Thoracic aorta (tissue), 2 donors: ENCODE data around the gene MED23. TPM values are rescaled to one million over a fixed set of nuclear protein-coding genes. Genes with fewer than 3 reads are reported as not detected.

Source experiments
- ATAC-seq: fragments of 150-250 bp; one replicate; pipeline ENCODE4 v1.8.0; 2017; ENCODE audit warnings: low read depth; ENCODE audit not compliant: insufficient number of reproducible peaks, low FRiP score
- DNase-seq: peaks from one replicate; pipeline ENCODE4 v3.0.0-alpha.2; 2020; ENCODE audit warnings: low spot score
- H3K27ac ChIP-seq, 2 donors: fragments of 200-600 bp; sonication (generic); 1 replicate in 1 of 2; 2 replicates in 1 of 2; pipeline ENCODE4 v1.5.1; 2016; ENCODE audit warnings: mild to moderate bottlenecking in 2 of 2, moderate library complexity in 2 of 2
- H3K27me3 ChIP-seq: fragments of 200-600 bp; sonication (generic); replicated peaks from 2 replicates; pipeline ENCODE4 v1.6.0; 2016; ENCODE audit warnings: mild to moderate bottlenecking; ENCODE audit not compliant: insufficient read depth
- H3K36me3 ChIP-seq: fragments of 200-600 bp; sonication (generic); one replicate; pipeline ENCODE4 v1.5.1; 2016
- H3K4me1 ChIP-seq, 2 donors: fragments of 200-600 bp; sonication (generic); 1 replicate in 1 of 2; 2 replicates in 1 of 2; pipeline versions ENCODE4 v1.5.1 to v1.6.0; 2016; ENCODE audit warnings: low read depth in 2 of 2, mild to moderate bottlenecking in 1 of 2; ENCODE audit not compliant: control insufficient read depth in 1 of 2
- H3K4me3 ChIP-seq: fragments of 200-600 bp; sonication (generic); 2 replicates; pipeline ENCODE4 v1.5.1; 2016; ENCODE audit warnings: mild to moderate bottlenecking
- H3K9me3 ChIP-seq: fragments of 200-600 bp; sonication (generic); 2 replicates; pipeline ENCODE4 v1.5.1; 2016
- total RNA-seq, 2 donors: library from RNA; depleted of rRNA; stranded (reverse); fragments of >200 nt; gene quantifications; one replicate each; pipeline versions ENCODE4 v1.1.0 to v1.2.3, GENCODE V29; 2016
- TF ChIP-seq, protein P1 (sequence below): fragments of 200-600 bp; sonication (generic); IDR thresholded peaks from one replicate; pipeline ENCODE4 v1.5.1; 2019; ENCODE audit warnings: antibody characterized with exemption

MED23 gene, protein sequence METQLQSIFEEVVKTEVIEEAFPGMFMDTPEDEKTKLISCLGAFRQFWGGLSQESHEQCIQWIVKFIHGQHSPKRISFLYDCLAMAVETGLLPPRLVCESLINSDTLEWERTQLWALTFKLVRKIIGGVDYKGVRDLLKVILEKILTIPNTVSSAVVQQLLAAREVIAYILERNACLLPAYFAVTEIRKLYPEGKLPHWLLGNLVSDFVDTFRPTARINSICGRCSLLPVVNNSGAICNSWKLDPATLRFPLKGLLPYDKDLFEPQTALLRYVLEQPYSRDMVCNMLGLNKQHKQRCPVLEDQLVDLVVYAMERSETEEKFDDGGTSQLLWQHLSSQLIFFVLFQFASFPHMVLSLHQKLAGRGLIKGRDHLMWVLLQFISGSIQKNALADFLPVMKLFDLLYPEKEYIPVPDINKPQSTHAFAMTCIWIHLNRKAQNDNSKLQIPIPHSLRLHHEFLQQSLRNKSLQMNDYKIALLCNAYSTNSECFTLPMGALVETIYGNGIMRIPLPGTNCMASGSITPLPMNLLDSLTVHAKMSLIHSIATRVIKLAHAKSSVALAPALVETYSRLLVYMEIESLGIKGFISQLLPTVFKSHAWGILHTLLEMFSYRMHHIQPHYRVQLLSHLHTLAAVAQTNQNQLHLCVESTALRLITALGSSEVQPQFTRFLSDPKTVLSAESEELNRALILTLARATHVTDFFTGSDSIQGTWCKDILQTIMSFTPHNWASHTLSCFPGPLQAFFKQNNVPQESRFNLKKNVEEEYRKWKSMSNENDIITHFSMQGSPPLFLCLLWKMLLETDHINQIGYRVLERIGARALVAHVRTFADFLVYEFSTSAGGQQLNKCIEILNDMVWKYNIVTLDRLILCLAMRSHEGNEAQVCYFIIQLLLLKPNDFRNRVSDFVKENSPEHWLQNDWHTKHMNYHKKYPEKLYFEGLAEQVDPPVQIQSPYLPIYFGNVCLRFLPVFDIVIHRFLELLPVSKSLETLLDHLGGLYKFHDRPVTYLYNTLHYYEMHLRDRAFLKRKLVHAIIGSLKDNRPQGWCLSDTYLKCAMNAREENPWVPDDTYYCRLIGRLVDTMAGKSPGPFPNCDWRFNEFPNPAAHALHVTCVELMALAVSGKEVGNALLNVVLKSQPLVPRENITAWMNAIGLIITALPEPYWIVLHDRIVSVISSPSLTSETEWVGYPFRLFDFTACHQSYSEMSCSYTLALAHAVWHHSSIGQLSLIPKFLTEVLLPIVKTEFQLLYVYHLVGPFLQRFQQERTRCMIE (N-terminal part only)
- 10 to 100 TPM; 24.0 to 62.4 TPM for total RNA-seq

DNA sequence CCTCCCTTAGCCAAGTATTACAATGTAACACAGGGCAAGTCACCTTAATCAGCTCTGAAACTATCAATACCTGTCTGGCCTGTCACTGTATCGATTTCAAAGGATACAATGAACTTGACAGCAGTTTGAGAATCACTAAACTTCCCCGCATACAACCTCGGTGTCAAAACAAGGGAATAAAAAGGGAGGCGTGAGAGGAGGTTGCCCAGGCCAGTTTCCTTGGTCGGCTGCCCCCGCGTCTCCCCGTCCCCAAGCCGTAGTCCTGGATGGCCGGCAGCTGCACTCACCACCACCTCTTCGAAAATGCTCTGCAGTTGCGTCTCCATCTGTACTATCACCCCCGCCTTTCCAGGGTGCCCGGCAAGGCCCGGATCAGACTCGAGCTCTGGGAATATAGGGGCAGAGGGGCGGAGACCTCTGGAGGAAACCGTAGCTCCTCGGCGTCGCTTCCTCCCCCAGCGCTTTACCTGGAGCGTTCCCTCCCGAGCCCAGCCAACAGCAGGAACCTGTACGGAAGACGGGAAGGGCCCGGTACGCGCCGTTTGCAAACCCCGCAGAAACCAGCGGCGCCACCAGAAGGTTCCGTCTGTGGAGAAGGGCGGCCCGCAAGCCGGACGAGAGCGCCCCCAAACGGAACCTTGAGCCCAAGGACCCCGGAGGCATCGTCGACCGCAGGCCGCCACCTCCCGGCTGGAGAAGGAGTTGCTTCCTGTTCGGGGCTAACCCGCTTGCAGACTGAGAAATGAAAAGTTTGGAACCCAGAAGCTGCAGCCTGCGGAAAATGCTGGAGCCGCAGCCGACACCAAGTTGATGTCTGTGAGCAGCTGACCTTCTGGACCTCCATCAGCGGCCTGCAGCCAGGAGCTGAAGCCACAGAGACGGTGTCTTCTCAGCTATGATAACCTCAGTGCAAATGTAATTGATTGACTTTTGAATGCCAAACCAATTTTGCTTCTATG, at the start of gene MED23:
Gene MED23 (minus strand): TSS at position 519 of the 959 bp plus-strand sequence. CDS start 193 bp downstream, at position 326.
- peak within 1 kb of the TSS; percentile 64 to 70 for H3K27ac ChIP-seq
- peak within 1 kb of the TSS; percentile 89 for H3K4me3 ChIP-seq
- peaks cover 9% of the 10 kb centered on the region for H3K36me3 ChIP-seq
- no peaks in the 10 kb centered on the region for H3K27me3 ChIP-seq
- DNase-seq = peak; percentile 66
- TF ChIP-seq, protein P1, sequence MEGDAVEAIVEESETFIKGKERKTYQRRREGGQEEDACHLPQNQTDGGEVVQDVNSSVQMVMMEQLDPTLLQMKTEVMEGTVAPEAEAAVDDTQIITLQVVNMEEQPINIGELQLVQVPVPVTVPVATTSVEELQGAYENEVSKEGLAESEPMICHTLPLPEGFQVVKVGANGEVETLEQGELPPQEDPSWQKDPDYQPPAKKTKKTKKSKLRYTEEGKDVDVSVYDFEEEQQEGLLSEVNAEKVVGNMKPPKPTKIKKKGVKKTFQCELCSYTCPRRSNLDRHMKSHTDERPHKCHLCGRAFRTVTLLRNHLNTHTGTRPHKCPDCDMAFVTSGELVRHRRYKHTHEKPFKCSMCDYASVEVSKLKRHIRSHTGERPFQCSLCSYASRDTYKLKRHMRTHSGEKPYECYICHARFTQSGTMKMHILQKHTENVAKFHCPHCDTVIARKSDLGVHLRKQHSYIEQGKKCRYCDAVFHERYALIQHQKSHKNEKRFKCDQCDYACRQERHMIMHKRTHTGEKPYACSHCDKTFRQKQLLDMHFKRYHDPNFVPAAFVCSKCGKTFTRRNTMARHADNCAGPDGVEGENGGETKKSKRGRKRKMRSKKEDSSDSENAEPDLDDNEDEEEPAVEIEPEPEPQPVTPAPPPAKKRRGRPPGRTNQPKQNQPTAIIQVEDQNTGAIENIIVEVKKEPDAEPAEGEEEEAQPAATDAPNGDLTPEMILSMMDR = peak; percentile 85
- peak; percentile 78 for ATAC-seq
- H3K9me3 ChIP-seq = no peaks in the 10 kb centered on the region
- H3K4me1 ChIP-seq = peaks cover 12 to 35% of the 10 kb centered on the region in 2 donors

DNA sequence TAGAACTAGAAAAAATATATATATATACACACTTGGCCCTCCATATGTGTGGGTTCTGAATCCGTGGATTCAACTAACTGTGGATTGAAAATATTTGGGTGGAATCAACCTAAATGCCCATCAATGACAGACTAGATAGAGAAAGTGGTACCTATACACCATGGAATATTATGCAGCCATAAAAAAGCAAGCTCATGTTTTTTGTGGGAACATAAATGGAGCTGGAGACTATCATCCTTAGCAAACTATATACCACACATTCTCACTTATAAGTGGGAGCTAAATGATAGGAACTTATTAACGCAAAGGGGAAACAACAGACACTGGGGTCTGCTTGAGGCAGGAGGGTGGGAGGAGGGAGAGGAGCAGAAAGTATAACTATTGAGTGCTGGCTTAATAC, 45.1 kb upstream of the MED23 start:
- Histone ChIP-seq H3K36me3 (no peaks in the 10 kb centered on the region), H3K4me3 (no peak overlapping the region), H3K27me3 (no peaks in the 10 kb centered on the region), H3K9me3 (no peaks in the 10 kb centered on the region), H3K4me1 (no peaks in the 10 kb centered on the region), H3K27ac (no peak overlapping the region)
- ATAC-seq = no peak
- TF ChIP-seq, protein P1 = no peak
- no peak for DNase-seq

DNA sequence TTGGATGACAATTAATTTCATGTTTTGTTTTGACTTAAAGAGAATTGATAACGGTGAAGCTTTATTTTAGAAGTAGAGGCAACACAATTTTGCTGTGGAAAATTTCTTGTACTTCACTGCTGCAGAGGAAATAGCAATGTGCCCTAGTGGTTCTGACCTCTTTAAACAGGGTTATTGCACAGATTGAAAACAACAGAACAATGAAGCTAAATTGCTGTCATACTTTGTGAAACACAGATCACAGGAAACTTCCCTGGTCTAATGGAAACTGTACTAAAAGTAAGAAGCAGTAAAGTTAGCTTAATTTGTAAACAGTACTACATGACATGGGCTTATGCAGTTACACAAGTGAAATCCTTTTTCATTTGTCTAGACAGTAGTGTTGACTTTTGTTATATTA, 41.8 kb upstream of the MED23 start:
- ATAC-seq (no peak), DNase-seq (no peak)
- H3K9me3 ChIP-seq = no peaks in the 10 kb centered on the region
- no peaks in the 10 kb centered on the region for H3K4me1 ChIP-seq
- TF ChIP-seq, protein P1 = no peak
- H3K27me3 ChIP-seq = no peaks in the 10 kb centered on the region
- no peaks in the 10 kb centered on the region for H3K36me3 ChIP-seq
- H3K27ac ChIP-seq = no peak overlapping the region
- H3K4me3 ChIP-seq = no peak overlapping the region

DNA sequence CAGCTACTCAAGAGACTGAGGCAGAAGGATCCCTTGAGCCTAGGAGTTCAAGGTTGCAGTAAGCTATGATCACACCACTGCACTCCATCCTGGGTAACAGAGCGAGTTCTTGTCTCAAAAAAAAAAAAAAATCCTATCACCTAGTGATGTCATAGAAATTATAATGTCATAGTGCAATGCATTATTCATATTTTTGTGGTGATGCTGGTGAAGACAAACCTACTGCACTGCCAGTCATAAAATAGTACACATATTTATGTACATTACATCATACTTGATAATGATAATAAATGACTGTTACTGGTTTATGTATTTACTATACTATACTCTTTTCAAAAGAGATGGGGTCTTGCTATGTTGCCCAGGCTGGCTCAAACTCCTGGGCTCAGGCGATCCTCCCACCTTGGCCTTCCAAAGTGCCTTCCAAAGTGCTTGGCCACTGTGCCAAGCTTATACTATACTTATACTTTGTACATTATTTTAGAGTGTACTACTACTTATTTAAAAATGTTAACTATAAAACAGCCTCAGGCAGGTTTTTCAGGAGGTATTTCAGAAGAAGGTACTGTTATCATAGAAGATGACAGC, 35.6 kb upstream of the MED23 start:
- Histone ChIP-seq H3K9me3 (no peaks in the 10 kb centered on the region), H3K27ac (no peak overlapping the region), H3K36me3 (no peaks in the 10 kb centered on the region), H3K4me1 (no peaks in the 10 kb centered on the region), H3K27me3 (no peaks in the 10 kb centered on the region), H3K4me3 (no peak overlapping the region)
- DNase-seq (no peak), ATAC-seq (no peak)
- TF ChIP-seq, protein P1 = no peak
